ENCODE data around the gene PATL1.

- TF ChIP-seq CTCF (conservative IDR thresholded peaks at IDR 0.05 in 1 of 2, IDR thresholded peaks at IDR 0.05 in 1 of 2; ENCODE audit: low read depth in 1 of 2, low read length in 2 of 2) (no peak), EZH2 (IDR thresholded peaks at IDR 0.05; ENCODE audit: low read length, missing control alignments) (no peak)
Measured at GRCh38 chr11:59666969-59667368, 1.9 kb downstream of the PATL1 start.

All from fibroblast of lung (primary cell).